ENCODE results near the gene ALOX15B. TPM values are rescaled to one million over a fixed set of nuclear protein-coding genes. Genes with fewer than 3 reads are reported as not detected.
"Not testable (repeated sequence)": the region's sequence is repeated elsewhere in the genome, so short reads cannot be mapped to it uniquely, and the experiment has no call there.

Gene ALOX15B
- total RNA-seq, 1 donor = under 0.01 TPM

DNA sequence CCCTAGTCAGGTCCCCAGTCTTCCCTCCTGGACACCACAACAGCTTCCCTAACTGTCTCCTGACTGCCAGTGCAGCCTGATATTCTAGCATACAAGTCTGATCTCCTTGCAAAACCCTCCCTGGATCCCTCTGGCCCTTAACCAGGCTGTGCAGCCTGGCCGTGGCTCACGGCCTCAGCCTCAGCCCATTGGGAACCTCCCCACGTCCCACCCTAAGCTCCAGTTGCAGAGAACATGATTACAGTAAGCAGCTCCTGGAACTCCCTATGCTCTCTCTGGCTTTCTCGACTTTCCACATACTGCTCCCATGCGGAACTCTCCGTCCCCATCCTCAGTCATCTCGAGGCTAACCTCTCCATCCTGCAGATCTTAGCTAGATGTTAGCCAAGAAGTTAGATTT, 35.7 kb downstream of the ALOX15B start:
- H3K27me3 ChIP-seq (ENCODE audit: insufficient read depth, low read length) = peaks cover 77% of the 10 kb centered on the region
- H4K20me1 ChIP-seq (ENCODE audit: insufficient read depth, low read length) = no peaks in the 10 kb centered on the region
- H3K27ac ChIP-seq (ENCODE audit: low read depth, low read length) = no peak overlapping the region
- H3K4me1 ChIP-seq (ENCODE audit: insufficient read depth, low read length) = no peaks in the 10 kb centered on the region
- H3K9me3 ChIP-seq (ENCODE audit: low read depth, low read length) = no peaks in the 10 kb centered on the region
- DNase-seq (ENCODE audit: insufficient read length, low spot score, missing footprints) = peak; percentile 82
- H3K79me2 ChIP-seq (ENCODE audit: insufficient read depth, low read length) = no peaks in the 10 kb centered on the region
- TF ChIP-seq, protein P1, sequence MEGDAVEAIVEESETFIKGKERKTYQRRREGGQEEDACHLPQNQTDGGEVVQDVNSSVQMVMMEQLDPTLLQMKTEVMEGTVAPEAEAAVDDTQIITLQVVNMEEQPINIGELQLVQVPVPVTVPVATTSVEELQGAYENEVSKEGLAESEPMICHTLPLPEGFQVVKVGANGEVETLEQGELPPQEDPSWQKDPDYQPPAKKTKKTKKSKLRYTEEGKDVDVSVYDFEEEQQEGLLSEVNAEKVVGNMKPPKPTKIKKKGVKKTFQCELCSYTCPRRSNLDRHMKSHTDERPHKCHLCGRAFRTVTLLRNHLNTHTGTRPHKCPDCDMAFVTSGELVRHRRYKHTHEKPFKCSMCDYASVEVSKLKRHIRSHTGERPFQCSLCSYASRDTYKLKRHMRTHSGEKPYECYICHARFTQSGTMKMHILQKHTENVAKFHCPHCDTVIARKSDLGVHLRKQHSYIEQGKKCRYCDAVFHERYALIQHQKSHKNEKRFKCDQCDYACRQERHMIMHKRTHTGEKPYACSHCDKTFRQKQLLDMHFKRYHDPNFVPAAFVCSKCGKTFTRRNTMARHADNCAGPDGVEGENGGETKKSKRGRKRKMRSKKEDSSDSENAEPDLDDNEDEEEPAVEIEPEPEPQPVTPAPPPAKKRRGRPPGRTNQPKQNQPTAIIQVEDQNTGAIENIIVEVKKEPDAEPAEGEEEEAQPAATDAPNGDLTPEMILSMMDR (IDR thresholded peaks at IDR 0.05; ENCODE audit: extremely low read depth, low read depth, low read length) = no peak
- H3K36me3 ChIP-seq (ENCODE audit: insufficient read depth, low read length) = no peaks in the 10 kb centered on the region
- no peak overlapping the region for H2AFZ ChIP-seq (ENCODE audit: low read length)
- no peak overlapping the region for H3K4me2 ChIP-seq (ENCODE audit: insufficient read depth, low read length)
- no peak overlapping the region for H3K4me3 ChIP-seq (ENCODE audit: insufficient read depth, low read length)

GRCh38 chr17:8075081-8075480, 36.2 kb downstream of the ALOX15B start:
- DNase-seq (ENCODE audit: insufficient read length, low spot score, missing footprints) = peak; percentile 61
- Histone ChIP-seq H3K27me3 (ENCODE audit: insufficient read depth, low read length) (peaks cover 78% of the 10 kb centered on the region), H3K4me1 (ENCODE audit: insufficient read depth, low read length) (peaks cover 1% of the 10 kb centered on the region), H3K4me3 (ENCODE audit: insufficient read depth, low read length) (no peak overlapping the region), H3K4me2 (ENCODE audit: insufficient read depth, low read length) (no peak overlapping the region), H3K79me2 (ENCODE audit: insufficient read depth, low read length) (no peaks in the 10 kb centered on the region), H3K36me3 (ENCODE audit: insufficient read depth, low read length) (no peaks in the 10 kb centered on the region), H2AFZ (ENCODE audit: low read length) (no peak overlapping the region), H4K20me1 (ENCODE audit: insufficient read depth, low read length) (no peaks in the 10 kb centered on the region), H3K27ac (ENCODE audit: low read depth, low read length) (no peak overlapping the region), H3K9me3 (ENCODE audit: low read depth, low read length) (no peaks in the 10 kb centered on the region)
- TF ChIP-seq, protein P1 (IDR thresholded peaks at IDR 0.05; ENCODE audit: extremely low read depth, low read depth, low read length) = no peak

- H3K4me1 ChIP-seq (ENCODE audit: insufficient read depth, low read length) = peaks cover 2% of the 10 kb centered on the region
- H3K36me3 ChIP-seq (ENCODE audit: insufficient read depth, low read length) = no peaks in the 10 kb centered on the region
- H3K27me3 ChIP-seq (ENCODE audit: insufficient read depth, low read length) = peaks cover 75% of the 10 kb centered on the region
- H3K4me3 ChIP-seq (ENCODE audit: insufficient read depth, low read length) = no peak overlapping the region
- TF ChIP-seq, protein P1 (IDR thresholded peaks at IDR 0.05; ENCODE audit: extremely low read depth, low read depth, low read length) = no peak
- H3K9me3 ChIP-seq (ENCODE audit: low read depth, low read length) = no peaks in the 10 kb centered on the region
- no peaks in the 10 kb centered on the region for H3K79me2 ChIP-seq (ENCODE audit: insufficient read depth, low read length)
- H2AFZ ChIP-seq (ENCODE audit: low read length) = no peak overlapping the region
- H4K20me1 ChIP-seq (ENCODE audit: insufficient read depth, low read length) = no peaks in the 10 kb centered on the region
- H3K4me2 ChIP-seq (ENCODE audit: insufficient read depth, low read length) = no peak overlapping the region
- H3K27ac ChIP-seq (ENCODE audit: low read depth, low read length) = no peak overlapping the region
- peak; percentile 65 for DNase-seq (ENCODE audit: insufficient read length, low spot score, missing footprints)
Measured at GRCh38 chr17:8075574-8076342, 36.9 kb downstream of the ALOX15B start.

- no peaks in the 10 kb centered on the region for H3K36me3 ChIP-seq (ENCODE audit: insufficient read depth, low read length)
- H3K4me2 ChIP-seq (ENCODE audit: insufficient read depth, low read length) = no peak overlapping the region
- DNase-seq (ENCODE audit: insufficient read length, low spot score, missing footprints) = no peak
- no peaks in the 10 kb centered on the region for H3K9me3 ChIP-seq (ENCODE audit: low read depth, low read length)
- H3K4me3 ChIP-seq (ENCODE audit: insufficient read depth, low read length) = no peak overlapping the region
- H3K27me3 ChIP-seq (ENCODE audit: insufficient read depth, low read length) = peaks cover 71% of the 10 kb centered on the region
- peaks cover 2% of the 10 kb centered on the region for H3K4me1 ChIP-seq (ENCODE audit: insufficient read depth, low read length)
- H3K27ac ChIP-seq (ENCODE audit: low read depth, low read length) = no peak overlapping the region
- no peak overlapping the region for H2AFZ ChIP-seq (ENCODE audit: low read length)
- no peaks in the 10 kb centered on the region for H4K20me1 ChIP-seq (ENCODE audit: insufficient read depth, low read length)
- H3K79me2 ChIP-seq (ENCODE audit: insufficient read depth, low read length) = no peaks in the 10 kb centered on the region
- TF ChIP-seq, protein P1 (IDR thresholded peaks at IDR 0.05; ENCODE audit: extremely low read depth, low read depth, low read length) = no peak
Measured at GRCh38 chr17:8076502-8077266, 37.8 kb downstream of the ALOX15B start.

DNA sequence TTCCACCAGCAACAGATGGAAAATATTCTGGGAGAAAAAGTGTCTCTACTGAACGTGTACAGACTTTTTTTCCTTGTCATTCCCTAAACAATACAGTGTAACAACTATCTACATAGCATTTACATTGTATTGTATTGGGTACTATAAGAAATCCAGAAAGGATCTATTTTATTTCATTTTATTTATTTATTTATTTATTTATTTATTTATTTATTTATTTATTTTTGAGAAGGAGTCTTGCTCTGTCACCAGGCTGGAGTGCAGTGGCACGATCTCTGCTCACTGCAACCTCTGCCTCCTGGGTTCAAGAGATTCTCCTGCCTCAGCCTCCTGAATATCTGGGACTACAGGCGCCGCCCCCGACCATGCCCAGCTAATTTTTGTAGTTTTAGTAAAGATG, 39.1 kb downstream of the ALOX15B start:
- H3K36me3 ChIP-seq (ENCODE audit: insufficient read depth, low read length); H3K4me2 ChIP-seq (ENCODE audit: insufficient read depth, low read length); H2AFZ ChIP-seq (ENCODE audit: low read length); H3K79me2 ChIP-seq (ENCODE audit: insufficient read depth, low read length); H3K9me3 ChIP-seq (ENCODE audit: low read depth, low read length); H3K4me1 ChIP-seq (ENCODE audit: insufficient read depth, low read length); H3K27ac ChIP-seq (ENCODE audit: low read depth, low read length); DNase-seq (ENCODE audit: insufficient read length, low spot score, missing footprints); H4K20me1 ChIP-seq (ENCODE audit: insufficient read depth, low read length); H3K4me3 ChIP-seq (ENCODE audit: insufficient read depth, low read length): not testable (repeated sequence)
- peaks cover 65% of the 10 kb centered on the region for H3K27me3 ChIP-seq (ENCODE audit: insufficient read depth, low read length)

Measured in osteoblast (primary cell).